ENCODE measurements around the gene RNF32. TPM values are rescaled to one million over a fixed set of nuclear protein-coding genes. Genes with fewer than 3 reads are reported as not detected.
A peak's percentile ranks its signal among the peaks of the same experiment; 100 is the strongest.

The RNF32 gene
- 1 to 10 TPM in 1 of 4 donors, under 1 TPM in 3; 0.36 to 2.1 (median 0.82) TPM for total RNA-seq
- 1 to 10 TPM; 1.5 to 3.7 (median 2.4) TPM for polyA plus RNA-seq

GRCh38 chr7:156640257-156640948 lies at the start of gene RNF32:
RNF32 (plus strand) TSS chr7:156640774; CDS start chr7:156643878, 3,104 bp downstream.
- peak; percentile 95 for DNase-seq
- 2 to 3% methylated on average over 85 of the region's 85 CpGs for WGBS, 2 donors
- H3K9me3 ChIP-seq, result no peaks in the 10 kb centered on the region
- TF ChIP-seq EP300 (IDR thresholded peaks at IDR 0.05), result no peak
- TF ChIP-seq POLR2A (IDR thresholded peaks at IDR 0.05), result no peak
- TF ChIP-seq CTCF (IDR thresholded peaks at IDR 0.05), result no peak
- peak; percentile 55 to 83 (median 75) for TF ChIP-seq POLR2AphosphoS5 (IDR thresholded peaks at IDR 0.05)
- peaks cover 0 to 15% (median 0%) of the 10 kb centered on the region in 3 donors for H3K27me3 ChIP-seq
- H3K4me1 ChIP-seq, result peaks cover 0 to 16% (median 15%) of the 10 kb centered on the region in 4 donors
- H3K4me3 ChIP-seq, result peak within 1 kb of the TSS; percentile 62 to 75 (median 70)
- H3K36me3 ChIP-seq, result no peaks in the 10 kb centered on the region
- intact Hi-C loops (cut with DNase I), result loop anchor here (5.0 kb wide), 1 partner anchor 252 kb away; the partner anchor contains the start of gene LMBR1
- peak within 1 kb of the TSS; percentile 62 to 72 (median 70) for H3K27ac ChIP-seq

- Histone ChIP-seq H3K27ac (no peak overlapping the region), H3K36me3 (no peaks in the 10 kb centered on the region), H3K9me3 (peaks cover 0 to 6% (median 5%) of the 10 kb centered on the region in 4 donors), H3K4me1 (no peaks in the 10 kb centered on the region), H3K4me3 (no peak overlapping the region), H3K27me3 (no peaks in the 10 kb centered on the region)
- intact Hi-C loops (cut with DNase I), result no loop called here
- DNase-seq, result no peak
- WGBS, 2 donors, result 90% methylated on average over 4 of the region's 4 CpGs
- TF ChIP-seq POLR2AphosphoS5 (IDR thresholded peaks at IDR 0.05) (no peak), EP300 (IDR thresholded peaks at IDR 0.05) (no peak), POLR2A (IDR thresholded peaks at IDR 0.05) (no peak), CTCF (IDR thresholded peaks at IDR 0.05) (no peak)
Measured at GRCh38 chr7:156592155-156592884, 48.3 kb upstream of the RNF32 start.

- no peak for TF ChIP-seq EP300 (IDR thresholded peaks at IDR 0.05)
- no peak for TF ChIP-seq CTCF (IDR thresholded peaks at IDR 0.05)
- TF ChIP-seq POLR2AphosphoS5 (IDR thresholded peaks at IDR 0.05), result no peak
- TF ChIP-seq POLR2A (IDR thresholded peaks at IDR 0.05), result no peak
- no peak for DNase-seq
- Histone ChIP-seq H3K27ac (no peak overlapping the region), H3K27me3 (no peaks in the 10 kb centered on the region), H3K4me1 (no peaks in the 10 kb centered on the region), H3K9me3 (peaks cover 0 to 6% (median 5%) of the 10 kb centered on the region in 4 donors), H3K4me3 (no peak overlapping the region), H3K36me3 (no peaks in the 10 kb centered on the region)
- intact Hi-C loops (cut with DNase I), result no loop called here
- 89 to 95% methylated on average over 6 of the region's 6 CpGs for whole genome bisulfite sequencing, 2 donors
Measured at GRCh38 chr7:156594283-156595080, 46.1 kb upstream of the RNF32 start.

DNA sequence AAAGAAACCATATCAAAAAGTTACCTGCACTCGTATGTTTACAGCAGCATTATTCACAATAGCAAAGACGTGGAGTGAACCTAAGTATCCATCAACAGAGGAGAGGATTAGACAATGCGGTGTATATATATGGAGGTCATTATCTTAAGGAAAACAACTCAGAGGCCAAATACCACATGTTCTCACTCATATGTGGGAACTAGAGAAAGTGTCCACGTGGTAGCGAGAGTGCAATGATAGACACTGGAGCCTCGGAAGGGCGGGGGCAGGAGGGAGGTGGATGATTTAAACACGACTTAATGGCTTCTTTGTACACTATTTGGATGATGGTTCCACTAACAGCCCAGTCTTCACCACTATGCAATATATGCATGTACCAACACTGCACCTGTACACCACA lies 40.1 kb upstream of the RNF32 start:
- Histone ChIP-seq H3K27me3 (peaks cover 0 to 8% (median 0%) of the 10 kb centered on the region in 3 donors), H3K36me3 (no peaks in the 10 kb centered on the region), H3K4me1 (no peaks in the 10 kb centered on the region), H3K4me3 (no peak overlapping the region), H3K27ac (no peak overlapping the region), H3K9me3 (no peaks in the 10 kb centered on the region)
- TF ChIP-seq CTCF (IDR thresholded peaks at IDR 0.05), result no peak
- no peak for TF ChIP-seq POLR2A (IDR thresholded peaks at IDR 0.05)
- TF ChIP-seq POLR2AphosphoS5 (IDR thresholded peaks at IDR 0.05), result no peak
- no peak for TF ChIP-seq EP300 (IDR thresholded peaks at IDR 0.05)
- no peak for DNase-seq
- intact Hi-C loops (cut with DNase I), result no loop called here
- WGBS, 2 donors, result 88 to 89% methylated on average over 8 of the region's 8 CpGs
